HG03520 (cell line): Measurements from ENCODE around the gene PLEKHD1.

Experiments
- ATAC-seq: cut with Tn5 transposase; IDR thresholded peaks from one replicate; pipeline ENCODE4 v1.9.1; 2021; ENCODE audit warnings: mild to moderate bottlenecking, moderate library complexity; ENCODE audit not compliant: unreplicated experiment

PLEKHD1 gene

DNA sequence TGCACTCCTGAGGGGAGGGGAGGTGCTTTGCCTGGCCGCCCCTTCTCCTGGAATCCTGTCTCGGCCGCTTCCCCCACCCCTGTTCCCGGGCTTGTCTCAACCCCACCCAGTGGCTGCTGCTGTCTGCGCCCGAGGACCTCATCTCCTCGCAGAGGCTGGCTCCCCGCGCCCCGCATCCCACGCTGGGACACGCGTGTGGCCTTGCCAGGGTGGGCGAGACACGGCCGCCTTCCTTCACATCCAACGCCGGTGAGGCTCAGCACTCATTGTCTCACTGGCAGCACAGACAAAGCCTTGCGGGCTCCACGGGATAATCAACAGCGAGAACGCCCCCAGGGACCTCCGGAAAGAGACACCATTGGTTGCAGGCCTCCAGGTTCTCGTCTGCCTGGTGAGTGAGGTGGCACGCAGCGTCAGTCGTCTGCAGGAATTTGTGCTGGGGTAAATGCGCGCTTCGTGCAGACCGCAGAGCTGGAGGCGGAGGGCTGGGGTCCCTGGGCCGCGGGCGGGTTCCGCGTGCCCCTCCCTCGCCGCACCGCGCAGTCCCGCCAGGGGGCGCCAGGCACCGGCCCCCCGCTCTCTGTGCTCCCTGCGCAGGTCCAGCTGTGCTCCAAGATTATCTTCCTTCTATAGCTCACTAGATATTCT lies 63.3 kb downstream of the PLEKHD1 start:
- ATAC-seq: no peak

DNA sequence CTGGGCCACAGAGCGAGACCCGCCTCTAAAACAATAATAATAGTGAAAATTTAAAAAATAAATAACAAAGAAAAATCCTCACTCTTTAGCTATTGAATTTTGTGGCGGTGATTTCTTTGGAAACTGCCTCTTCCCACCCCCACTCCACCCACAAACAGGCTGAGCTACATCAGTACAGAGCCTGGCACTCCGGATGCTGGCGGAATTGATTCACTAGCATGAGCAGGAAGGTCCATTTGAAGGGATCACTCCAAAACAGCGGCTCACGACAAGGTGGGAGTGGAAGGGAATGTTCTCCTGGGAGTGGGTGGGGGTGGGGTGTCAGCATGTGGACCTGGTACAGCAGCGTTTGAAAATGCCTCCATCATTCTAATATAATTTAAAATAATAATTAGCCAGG lies 64.0 kb downstream of the PLEKHD1 start:
- no peak for ATAC-seq

DNA sequence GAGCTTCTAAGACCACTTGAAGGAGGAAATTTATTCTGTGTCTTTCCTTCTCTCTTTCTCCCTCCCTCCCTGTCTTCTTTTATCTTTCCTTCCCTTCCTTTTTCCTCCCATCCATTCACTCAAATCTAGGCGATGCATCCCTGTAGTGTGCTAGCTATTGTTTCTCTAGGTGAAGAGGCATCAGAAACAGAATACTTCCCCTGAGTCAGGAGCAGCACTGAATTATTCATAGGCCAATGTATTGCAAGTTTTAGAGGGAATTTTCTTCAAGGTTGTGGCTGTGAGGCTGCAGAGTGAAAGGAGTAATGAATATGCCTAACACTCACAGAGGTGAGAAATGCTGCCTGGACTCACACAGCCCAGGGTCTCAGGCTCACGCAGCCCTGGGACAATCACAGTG lies 67.0 kb downstream of the PLEKHD1 start:
- ATAC-seq: no peak

DNA sequence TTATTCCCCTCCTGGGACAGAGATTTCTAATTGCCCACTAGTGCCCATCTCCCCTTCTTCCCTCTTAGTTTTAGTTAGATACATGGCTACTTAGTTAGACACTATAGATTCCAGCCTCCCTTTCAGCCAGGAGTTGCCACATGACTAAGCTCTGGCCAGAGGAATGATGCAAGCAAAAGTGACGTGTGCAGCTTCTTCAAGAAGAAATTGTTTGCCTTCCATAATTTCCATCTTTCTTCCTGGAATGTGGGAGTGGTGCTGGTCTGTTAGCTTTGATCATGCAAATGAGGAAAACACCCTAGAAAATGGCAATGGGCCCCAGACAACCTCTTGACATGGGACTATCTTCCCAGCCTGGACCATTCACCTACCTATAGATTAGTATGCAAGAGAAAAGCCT lies 68.7 kb downstream of the PLEKHD1 start:
- ATAC-seq: no peak

DNA sequence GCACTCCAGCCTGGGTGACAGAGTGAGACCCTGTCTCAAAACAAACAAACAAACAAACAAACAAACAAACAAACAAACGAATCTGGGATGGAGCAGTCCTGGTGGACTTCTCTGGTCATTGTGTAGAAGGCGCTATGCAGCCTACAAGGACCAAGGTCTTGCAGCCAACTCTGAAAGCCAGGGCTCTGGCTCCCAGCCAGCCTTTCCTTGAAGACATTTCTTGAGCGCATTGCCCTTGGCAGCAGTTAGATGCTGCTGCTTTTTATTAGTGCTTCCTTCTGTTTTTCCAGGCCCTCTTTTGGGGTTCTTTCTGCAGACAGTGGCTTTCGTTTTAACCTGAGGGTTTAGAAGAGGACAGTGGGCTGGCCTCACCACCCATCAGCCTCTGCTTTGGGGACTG lies 70.0 kb downstream of the PLEKHD1 start:
- no peak for ATAC-seq

DNA sequence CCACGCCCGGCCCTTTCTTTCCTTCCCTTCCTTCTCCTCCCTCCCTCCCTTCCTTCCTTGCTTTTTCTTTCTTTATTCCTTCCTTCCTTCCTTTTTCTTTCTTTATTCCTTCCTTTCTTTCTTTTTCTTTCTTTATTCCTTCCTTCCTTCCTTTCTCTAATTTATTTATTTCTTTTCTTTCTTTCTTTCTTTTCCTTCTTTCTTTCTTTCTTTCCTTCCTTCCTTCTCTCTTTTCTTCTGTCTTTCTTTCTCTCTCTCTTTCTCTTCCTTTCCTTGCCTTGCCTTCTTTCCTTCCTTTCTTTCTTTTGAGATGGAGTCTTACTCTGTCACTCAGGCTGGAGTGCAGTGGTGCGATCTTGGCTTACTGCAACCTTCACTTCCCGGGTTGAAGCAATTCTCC lies 74.2 kb downstream of the PLEKHD1 start:
- ATAC-seq: no peak

DNA sequence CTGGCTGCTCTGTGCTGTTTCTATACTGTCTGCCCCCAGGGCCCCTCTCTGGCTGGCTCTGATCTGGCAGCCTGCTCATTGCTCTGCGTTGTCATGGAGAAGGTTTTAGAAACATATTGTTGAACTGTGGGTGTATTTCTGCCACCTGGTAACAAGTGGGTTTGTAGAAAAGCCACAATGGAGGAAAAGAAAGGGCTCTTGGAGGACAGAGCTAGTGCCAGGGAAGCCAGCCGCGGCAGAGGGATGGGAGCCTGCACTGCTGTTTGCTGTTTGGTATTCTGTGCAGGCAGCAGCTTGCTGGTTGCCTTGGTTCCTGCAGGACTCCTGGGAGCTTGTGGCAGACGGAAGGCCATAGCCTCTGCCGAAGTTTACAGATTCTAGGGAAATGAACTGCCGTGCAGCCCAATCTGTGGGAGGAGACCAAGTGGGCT lies 75.1 kb downstream of the PLEKHD1 start:
- no peak for ATAC-seq

DNA sequence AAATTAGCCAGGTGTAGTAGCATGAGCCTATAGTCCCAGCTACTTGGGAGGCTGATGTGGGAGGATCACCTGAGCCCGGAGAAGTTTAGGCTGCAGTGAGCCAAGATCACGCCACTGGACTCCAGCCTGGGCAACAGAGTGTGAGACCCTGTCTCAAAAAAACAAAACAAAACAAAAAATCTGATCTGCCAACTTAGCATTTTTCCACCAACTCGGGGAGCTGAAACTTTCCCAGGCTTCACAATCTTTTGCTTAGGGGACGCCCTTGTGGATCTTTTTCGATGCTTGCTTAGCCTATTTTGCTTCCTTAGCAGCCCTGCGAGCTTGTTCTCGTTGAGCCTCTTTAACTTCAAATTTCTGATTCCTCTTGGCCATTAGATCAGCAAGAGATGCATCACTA lies 76.3 kb downstream of the PLEKHD1 start:
- no peak for ATAC-seq

DNA sequence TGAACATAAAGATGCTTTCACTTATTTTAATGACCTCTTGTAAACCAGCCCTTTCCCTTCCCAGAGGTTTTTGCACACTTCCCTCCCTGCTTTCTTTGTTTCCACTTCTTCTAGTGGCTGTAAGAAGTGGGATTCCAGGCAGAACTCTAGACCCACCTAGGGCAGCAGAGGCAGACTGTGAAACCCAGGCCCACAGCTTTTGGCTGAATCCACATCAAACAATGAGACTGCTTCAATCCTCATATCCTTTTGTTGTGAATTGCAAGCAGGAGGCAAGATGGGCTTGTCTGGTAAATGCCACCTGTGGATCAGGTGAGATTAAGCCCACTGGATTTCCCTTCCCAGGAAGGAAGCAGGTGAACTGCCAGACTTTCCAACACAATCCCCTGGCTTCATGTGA lies 77.4 kb downstream of the PLEKHD1 start:
- no peak for ATAC-seq

DNA sequence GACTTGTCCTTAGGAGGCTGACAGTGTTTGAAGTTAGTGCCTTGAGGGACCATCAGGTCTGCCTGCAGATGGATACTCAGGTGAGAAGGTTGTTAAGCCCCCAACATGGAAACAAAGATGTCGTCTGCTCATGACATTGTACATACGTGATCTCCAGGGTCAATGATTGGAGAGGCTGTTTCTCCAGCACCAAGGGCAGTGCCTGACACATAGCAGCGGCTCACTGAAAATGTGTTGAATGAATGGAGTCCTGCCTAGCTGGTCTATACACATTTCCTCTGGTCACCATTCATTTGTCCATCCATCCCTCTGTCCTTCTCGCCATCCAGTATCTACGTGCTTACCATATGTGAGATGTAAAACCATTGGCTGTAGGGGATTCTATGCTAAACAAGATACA lies 83.0 kb downstream of the PLEKHD1 start:
- no peak for ATAC-seq

DNA sequence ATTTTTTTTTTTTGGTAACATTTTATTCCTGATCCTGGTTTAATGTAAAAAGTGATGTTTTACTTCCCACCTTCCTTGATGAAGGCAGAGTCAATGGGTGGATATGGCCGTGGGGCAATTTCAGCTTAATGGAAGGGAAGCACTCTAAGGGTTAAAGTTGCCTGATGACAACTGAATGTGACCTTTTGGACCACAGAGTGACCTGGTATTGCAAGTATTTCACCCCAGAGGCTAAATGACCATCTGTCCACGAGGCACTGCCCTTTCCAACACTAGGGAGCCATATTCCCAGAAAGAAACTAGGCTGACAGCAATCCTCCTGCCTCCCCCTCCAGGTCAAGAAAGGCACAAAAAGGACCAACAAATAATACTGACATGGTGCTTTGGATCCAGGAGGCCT lies 85.3 kb downstream of the PLEKHD1 start:
- ATAC-seq: no peak

DNA sequence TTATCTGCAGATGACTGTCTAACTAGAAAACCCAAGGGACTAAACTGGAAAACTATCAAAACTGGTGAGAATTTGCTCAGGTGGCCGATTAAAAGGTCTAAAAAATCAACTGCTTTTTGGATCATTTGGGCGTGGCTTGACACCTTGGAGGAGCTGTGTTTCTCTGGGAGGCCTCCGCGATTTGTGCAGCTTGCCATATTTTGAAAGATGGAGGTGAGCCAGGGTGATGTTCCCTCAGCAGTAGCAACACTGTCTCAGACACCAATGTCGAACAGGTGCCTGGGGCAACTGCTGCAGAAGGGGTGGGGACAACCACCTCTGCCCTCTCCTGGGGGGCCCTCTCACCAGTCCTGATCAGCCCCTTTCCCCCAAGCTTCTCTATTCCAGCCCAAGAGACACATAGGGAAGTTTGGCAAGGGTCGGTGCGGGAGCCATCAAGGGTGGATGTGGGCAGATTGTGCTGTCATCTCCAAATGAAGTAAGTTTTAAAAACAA lies 86.4 kb downstream of the PLEKHD1 start:
- ATAC-seq: no peak

DNA sequence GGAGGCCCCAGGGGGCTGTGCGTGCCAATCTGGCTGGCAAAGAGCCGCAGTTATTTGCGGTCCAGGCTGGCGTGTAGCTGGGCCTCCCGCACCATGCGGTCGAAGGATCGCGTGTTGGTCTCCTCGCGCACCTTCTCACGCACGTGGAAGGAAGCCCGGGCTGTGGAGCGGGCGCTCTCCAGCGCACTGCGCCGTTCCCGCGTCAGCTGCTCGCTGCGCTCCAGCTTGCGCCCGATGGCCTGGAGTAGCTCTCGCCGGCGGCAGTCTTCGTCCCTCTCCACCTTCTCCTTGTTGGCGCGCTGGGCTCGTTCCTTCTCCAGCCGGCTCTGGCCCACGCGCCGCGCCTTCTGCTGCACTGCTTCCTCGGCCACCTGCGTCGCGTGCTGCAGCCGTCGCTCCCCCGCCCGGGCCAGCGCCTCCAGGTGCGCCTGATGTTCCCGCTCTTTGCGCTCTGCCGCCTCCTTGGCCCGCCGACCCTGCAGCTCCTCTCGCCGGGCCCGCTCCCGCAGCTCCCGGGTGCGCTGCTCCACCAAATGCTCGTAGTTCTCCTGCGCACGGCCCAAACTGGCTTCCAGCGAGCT lies 87.0 kb downstream of the PLEKHD1 start:
- no peak for ATAC-seq

DNA sequence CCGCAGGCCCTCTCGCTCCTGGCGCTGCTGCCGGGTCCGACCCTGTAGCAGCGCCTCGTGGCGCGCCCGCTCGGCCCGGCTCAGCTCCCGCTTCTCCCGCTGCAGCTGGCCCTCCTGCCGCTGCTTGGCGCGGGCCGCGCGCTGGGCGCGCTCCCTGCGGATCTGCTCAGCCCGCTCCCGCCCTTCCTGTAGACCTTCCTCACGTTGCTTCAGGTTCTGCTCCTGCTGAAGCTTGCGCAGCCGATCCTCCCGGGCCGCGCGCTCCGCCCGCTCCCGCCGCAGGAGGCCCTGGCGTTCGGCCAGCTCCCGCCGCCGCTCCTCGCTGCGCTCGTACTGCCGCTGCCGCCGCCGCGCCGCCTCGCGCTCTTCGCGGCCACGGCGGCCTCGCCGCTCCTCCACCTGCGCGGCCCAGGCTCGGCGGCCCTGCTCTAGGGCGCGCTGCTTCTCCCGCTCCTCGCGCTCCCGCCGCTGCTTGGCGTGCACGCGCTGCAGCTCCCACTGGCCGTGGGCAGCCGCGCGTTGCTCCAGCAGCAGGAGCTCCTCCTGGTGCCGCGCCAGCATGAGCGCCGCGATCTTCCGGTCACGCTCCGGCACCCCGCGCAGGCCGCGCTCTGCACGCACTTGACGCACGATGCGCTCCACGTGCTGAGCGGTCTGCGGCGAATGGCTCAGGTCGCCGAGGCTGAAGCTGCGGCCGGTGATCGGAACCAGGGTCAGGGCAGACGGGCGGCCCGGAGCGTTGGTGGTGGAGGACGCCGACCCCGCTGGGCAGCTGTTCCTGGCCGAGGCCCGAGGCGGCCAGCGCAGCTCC lies 87.7 kb downstream of the PLEKHD1 start:
- ATAC-seq: no peak

DNA sequence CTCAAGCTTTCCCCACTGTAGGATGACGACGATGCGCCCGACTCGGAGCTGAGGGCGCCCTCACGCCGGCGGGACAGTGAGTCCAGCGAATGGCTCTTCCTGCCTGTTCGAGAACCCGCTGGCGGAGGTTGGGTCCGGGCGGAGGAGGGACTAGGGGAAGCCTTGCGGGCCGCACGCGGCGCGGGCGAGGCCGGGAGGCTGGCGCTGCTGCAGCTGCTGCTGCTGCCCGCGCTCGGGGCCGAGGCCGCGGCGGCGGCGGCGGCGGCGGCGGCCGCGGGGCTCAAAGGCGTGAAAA lies 88.3 kb downstream of the PLEKHD1 start:
- no peak for ATAC-seq

DNA sequence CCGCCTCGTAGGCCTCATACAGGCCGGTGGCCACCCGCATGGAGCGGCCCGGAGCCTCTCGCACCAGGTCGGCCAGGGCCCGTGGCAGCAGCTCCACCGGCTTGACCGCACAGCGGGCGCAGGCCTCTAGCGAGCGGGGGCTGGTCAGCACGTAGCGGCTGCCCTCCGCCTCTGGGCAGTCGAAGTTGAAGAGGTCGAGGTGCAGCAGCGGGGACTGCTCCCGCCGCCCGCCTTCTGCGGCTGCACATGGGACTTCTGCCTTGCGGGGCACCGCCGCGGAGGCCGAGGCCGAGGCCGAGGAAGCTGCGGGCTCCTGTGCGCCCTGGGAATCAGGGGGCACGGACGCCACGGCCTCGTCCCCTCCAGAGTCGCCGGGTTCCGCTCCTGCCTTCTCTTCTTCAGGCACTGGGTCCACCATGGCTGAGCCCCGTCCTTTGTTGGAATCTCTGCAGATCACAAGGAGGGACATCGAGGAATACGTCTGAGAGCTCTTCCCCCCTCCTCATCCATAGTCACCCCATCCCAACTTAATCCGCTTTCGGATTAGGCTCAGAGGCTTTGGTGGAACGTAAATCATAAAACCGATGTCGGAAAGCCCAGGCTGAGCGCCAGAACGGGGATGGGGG lies 88.8 kb downstream of the PLEKHD1 start:
- ATAC-seq: no peak

DNA sequence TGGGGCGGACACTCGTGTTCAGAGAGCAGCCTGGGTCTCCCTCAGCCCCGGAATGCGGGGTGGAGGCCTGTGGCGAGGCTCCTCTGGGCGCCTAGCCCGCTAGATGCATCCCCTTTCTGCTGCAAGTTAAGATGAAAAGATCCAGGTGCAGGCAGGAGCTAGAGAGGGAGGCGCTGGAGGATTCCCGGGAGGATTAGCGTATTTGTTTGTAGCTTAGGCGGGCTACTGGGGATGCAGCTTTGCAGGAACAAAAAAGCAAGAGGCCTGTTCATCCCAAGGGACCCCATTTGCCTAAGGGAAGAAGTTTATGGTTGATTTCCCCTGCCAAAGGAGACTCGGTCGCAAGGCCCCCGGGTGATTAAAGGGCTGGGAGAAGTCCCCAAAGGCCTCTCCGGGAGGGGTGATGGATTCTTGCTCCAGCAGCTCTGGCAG lies 89.3 kb downstream of the PLEKHD1 start:
- no peak for ATAC-seq

DNA sequence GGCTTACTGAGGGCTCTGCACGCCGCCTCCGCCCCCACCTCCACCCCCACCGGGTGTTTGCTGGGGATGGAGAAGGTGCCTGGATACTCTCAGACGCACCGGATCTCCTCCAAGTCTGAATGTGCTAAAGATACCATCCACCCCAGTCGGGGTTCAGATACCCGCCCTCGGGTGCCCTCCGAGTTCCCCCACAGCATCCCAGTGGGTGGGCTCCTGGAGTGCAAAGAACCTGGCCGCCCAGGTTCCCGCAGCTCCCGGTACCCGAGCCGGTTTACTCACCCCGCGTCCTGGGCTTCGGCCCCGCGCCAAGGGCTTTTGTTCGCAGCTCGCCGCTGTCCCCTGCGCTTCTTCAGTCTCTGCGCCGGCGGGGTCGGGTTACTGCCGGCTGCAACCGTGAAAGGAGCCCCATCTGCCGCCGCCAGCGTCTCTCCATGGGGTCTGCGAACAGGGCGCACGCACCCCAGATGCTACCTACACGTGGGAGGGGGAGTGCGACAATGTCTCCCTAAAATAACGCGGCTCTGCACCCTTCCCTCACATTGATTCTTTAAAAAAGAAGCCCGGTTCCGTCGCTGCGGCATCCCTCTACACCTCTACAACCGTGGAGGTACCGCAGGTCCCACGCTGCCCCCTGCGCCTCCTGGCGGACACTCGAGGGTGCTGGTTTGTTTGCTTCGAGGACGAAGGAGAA lies 89.9 kb downstream of the PLEKHD1 start, which contains the start of gene CCDC177:
Gene CCDC177 (minus strand): TSS at position 609 of the 691 bp plus-strand sequence. CDS start 1,249 bp downstream, outside the sequence.
- ATAC-seq: no peak

DNA sequence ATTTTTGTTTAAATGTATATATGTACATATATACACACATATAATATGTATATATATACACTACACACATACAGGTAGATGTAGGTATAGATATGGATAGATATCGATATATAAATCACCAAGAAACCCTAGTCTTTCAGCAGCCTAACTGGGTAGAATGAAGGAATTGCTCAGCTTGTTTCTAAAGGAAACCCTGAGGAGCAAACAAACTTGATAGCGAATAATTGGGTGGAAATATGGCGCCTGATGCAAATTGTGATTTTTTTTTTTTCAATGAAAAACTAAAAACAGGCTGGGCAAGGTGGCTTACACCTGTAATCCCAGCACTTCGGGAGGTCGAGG lies 90.4 kb downstream of the PLEKHD1 start:
- no peak for ATAC-seq

DNA sequence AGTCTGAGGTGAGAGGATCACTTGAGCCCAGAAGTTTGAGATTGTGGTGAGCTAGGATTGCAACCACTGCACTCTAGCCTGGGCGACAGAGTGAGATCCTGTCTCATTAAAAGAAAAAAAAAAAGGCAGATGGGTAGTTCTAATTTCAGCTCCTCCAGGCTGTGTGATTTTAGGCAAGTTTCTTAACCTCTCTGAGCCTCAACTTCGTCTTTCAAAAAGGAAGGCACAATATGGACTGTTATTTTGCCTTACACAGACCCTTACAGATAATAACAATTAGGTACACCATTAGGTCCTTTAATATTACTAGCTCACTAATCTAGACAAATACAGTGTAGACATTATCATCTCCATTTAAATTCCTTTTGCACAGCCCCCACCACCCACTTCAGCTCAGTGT lies 94.9 kb downstream of the PLEKHD1 start:
- no peak for ATAC-seq

DNA sequence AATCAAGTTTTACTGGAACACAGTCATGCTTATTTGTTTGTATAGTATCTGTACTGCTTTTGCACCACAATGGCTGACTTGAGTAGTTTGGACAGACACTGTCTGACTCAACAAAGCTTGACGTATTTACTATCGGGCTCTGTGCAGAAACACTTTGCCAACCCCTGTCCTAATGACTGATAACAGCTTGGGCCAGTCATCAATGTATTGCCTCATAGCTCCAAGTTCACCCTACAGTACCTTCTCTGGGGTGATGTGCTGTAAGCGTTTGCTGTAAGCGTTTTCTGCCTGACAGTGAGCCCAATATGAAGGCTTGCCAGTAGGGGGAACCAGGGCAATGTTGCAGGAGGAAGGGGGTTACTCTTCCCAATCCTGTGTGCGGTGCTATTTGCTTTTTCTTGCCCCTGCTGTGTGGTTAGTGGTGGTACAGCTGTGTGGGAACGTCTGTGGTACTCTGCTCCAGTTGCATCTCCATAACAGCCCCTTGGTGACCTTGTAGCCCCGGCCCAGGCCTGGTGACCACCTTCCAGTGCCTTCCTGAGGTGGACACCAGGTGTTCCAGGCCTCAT lies 95.6 kb downstream of the PLEKHD1 start:
- no peak for ATAC-seq
